GM19395 (cell line): ENCODE measurements around the gene AURKB.
A peak's percentile ranks its signal among the peaks of the same experiment; 100 is the strongest.
"Not testable (repeated sequence)": the region's sequence is repeated elsewhere in the genome, so short reads cannot be mapped to it uniquely, and the experiment has no call there.

Experiments used
- ATAC-seq: cut with Tn5 transposase; IDR thresholded peaks from one replicate; pipeline ENCODE4 v1.9.1; 2021; ENCODE audit warnings: mild to moderate bottlenecking, moderate library complexity; ENCODE audit not compliant: unreplicated experiment

AURKB gene

GRCh38 chr17:8209907-8210760 is at the start of gene AURKB:
Gene AURKB, minus strand, starts transcription at chr17:8210575. Its CDS starts 351 bp downstream, at chr17:8210224.
- peak; percentile 69 for ATAC-seq

GRCh38 chr17:8257801-8258200 is 47.4 kb upstream of the AURKB start:
- no peak for ATAC-seq

GRCh38 chr17:8256691-8257090 is 46.3 kb upstream of the AURKB start:
- no peak for ATAC-seq

GRCh38 chr17:8256291-8256690 is 45.9 kb upstream of the AURKB start:
- ATAC-seq, result no peak

GRCh38 chr17:8255499-8255898 is 45.1 kb upstream of the AURKB start:
- ATAC-seq, result no peak

- no peak for ATAC-seq
These were observed 44.5 kb upstream of the AURKB start for GRCh38 chr17:8254881-8255280.

- no peak for ATAC-seq
These were observed 43.4 kb upstream of the AURKB start for GRCh38 chr17:8253801-8254200.

- not testable (repeated sequence) for ATAC-seq
These were observed 41.0 kb upstream of the AURKB start for GRCh38 chr17:8251411-8251810.

GRCh38 chr17:8249621-8250500 is 39.5 kb upstream of the AURKB start:
- no peak for ATAC-seq

GRCh38 chr17:8248751-8249607 is 38.6 kb upstream of the AURKB start, which contains the start of gene PFAS:
Gene PFAS, plus strand, starts transcription at chr17:8249289. Its CDS starts 4,649 bp downstream, at chr17:8253938.
- peak; percentile 49 for ATAC-seq

GRCh38 chr17:8244768-8245167 is 34.4 kb upstream of the AURKB start:
- ATAC-seq, result no peak

GRCh38 chr17:8243827-8244226 is 33.5 kb upstream of the AURKB start:
- no peak for ATAC-seq

- no peak for ATAC-seq
These were observed 27.5 kb upstream of the AURKB start for GRCh38 chr17:8237886-8238285.

GRCh38 chr17:8237175-8237574 is 26.8 kb upstream of the AURKB start:
- ATAC-seq, result no peak

GRCh38 chr17:8235676-8236075 is 25.3 kb upstream of the AURKB start:
- no peak for ATAC-seq

GRCh38 chr17:8234361-8235270 is 24.2 kb upstream of the AURKB start:
- ATAC-seq, result no peak

GRCh38 chr17:8231701-8232100 is 21.3 kb upstream of the AURKB start:
- ATAC-seq, result no peak

GRCh38 chr17:8227238-8227581 is 16.8 kb upstream of the AURKB start:
- ATAC-seq, result no peak

- no peak for ATAC-seq
These were observed 16.3 kb upstream of the AURKB start for GRCh38 chr17:8226536-8227237.
